Measurements from ENCODE around the gene TFAP2A. TPM values are rescaled to one million over a fixed set of nuclear protein-coding genes. Genes with fewer than 3 reads are reported as not detected.

The TFAP2A gene
- total and polyA plus RNA-seq, 12 donors = 0.18 to 0.84 (median 0.49) TPM; not detected in 2

DNA sequence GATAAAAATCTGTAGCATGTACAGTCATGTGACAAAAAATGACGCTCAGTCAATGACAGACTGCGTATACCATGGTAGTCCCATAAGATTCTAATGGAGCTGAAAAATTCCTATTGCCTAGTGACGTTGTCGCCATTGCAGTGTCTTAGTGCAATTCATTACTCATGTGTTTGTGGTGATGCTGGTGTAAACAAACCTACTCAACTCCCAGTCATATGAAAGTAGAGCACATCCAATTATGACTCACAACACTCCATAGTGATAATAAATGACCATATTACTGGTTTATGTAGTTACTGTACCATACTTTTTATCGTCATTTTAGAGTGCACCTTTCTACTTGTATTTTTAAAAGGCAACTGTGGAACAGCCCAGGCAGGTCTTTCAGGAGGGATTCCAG, 45.0 kb downstream of the TFAP2A start:
- Histone ChIP-seq H3K4me3 (no peak overlapping the region), H3K4me1 (replicated peaks in 1 of 2) (no peaks in the 10 kb centered on the region), H3K9me3 (replicated peaks in 1 of 3) (no peaks in the 10 kb centered on the region), H3K27me3 (no peaks in the 10 kb centered on the region), H3K36me3 (replicated peaks in 1 of 2) (no peaks in the 10 kb centered on the region), H3K27ac (no peak overlapping the region)
- no peak for TF ChIP-seq POLR2A (IDR thresholded peaks at IDR 0.05)
- TF ChIP-seq, protein P1, sequence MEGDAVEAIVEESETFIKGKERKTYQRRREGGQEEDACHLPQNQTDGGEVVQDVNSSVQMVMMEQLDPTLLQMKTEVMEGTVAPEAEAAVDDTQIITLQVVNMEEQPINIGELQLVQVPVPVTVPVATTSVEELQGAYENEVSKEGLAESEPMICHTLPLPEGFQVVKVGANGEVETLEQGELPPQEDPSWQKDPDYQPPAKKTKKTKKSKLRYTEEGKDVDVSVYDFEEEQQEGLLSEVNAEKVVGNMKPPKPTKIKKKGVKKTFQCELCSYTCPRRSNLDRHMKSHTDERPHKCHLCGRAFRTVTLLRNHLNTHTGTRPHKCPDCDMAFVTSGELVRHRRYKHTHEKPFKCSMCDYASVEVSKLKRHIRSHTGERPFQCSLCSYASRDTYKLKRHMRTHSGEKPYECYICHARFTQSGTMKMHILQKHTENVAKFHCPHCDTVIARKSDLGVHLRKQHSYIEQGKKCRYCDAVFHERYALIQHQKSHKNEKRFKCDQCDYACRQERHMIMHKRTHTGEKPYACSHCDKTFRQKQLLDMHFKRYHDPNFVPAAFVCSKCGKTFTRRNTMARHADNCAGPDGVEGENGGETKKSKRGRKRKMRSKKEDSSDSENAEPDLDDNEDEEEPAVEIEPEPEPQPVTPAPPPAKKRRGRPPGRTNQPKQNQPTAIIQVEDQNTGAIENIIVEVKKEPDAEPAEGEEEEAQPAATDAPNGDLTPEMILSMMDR (IDR thresholded peaks at IDR 0.05) = no peak
- no peak for DNase-seq
- intact Hi-C loops (cut with DNase I) = no loop called here
- 87 to 91% (median 89%) methylated on average over 5 of the region's 5 CpGs for WGBS, 4 donors

- intact Hi-C loops (cut with DNase I) = no loop called here
Measured at GRCh38 chr6:10368861-10369260, 46.0 kb downstream of the TFAP2A start.

DNA sequence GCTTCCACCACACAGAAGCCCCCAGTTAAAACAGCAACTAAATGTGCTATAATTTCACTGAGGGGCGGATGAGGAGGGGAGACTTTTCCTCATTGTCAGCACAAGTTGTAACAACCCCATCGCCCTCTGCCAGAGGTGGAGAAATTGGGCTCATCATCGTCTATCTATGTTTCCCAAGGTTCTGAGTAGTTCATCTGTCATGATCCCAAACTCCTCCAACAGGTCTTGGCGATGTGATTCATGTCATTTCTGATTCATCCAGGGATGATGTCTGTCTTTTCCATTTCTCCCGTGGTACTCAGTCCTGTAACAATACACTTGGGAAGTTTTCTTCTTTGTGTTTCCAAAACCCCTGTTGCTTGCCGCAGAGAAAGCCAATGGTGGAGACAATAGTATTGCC, 51.0 kb downstream of the TFAP2A start:
- Histone ChIP-seq H3K4me1 (replicated peaks in 1 of 2) (no peaks in the 10 kb centered on the region), H3K36me3 (replicated peaks in 1 of 2) (no peaks in the 10 kb centered on the region), H3K27me3 (no peaks in the 10 kb centered on the region), H3K9me3 (replicated peaks in 1 of 3) (no peaks in the 10 kb centered on the region), H3K4me3 (no peak overlapping the region), H3K27ac (no peak overlapping the region)
- 77 to 81% (median 78%) methylated on average over 6 of the region's 6 CpGs for WGBS, 4 donors
- no peak for DNase-seq
- TF ChIP-seq, protein P1 (IDR thresholded peaks at IDR 0.05) = no peak
- no peak for TF ChIP-seq POLR2A (IDR thresholded peaks at IDR 0.05)
- intact Hi-C loops (cut with DNase I) = no loop called here

More at GRCh38 chr6:10368861-10369260, 46.0 kb downstream of the TFAP2A start:
- Histone ChIP-seq H3K4me1 (replicated peaks in 1 of 2) (no peaks in the 10 kb centered on the region), H3K27ac (no peak overlapping the region), H3K36me3 (replicated peaks in 1 of 2) (no peaks in the 10 kb centered on the region), H3K27me3 (no peaks in the 10 kb centered on the region), H3K9me3 (replicated peaks in 1 of 3) (no peaks in the 10 kb centered on the region), H3K4me3 (no peak overlapping the region)
- DNase-seq = no peak
- TF ChIP-seq, protein P1 (IDR thresholded peaks at IDR 0.05) = no peak
- TF ChIP-seq POLR2A (IDR thresholded peaks at IDR 0.05) = no peak
- WGBS, 4 donors = 23 to 44% (median 32%) methylated on average over 3 of the region's 3 CpGs

DNA sequence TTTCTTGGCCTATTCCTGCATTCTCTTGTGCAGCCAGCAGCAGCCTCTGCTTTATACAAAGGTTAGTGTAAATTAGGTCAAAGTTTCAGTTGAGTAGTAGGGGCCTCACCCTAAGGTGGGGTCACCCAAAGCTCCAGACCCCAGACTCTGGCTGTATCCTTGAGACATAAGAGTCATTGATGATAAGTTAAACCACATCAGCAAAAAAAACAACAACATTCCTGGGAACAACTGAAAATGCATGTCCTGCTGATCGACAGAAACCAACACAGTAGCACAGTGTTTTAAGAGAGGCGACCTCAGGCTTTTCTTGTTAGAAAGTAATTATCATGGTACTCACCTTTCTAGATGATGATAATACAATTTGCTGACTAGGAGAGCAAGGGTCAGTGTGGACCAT, 52.6 kb downstream of the TFAP2A start:
- Histone ChIP-seq H3K36me3 (replicated peaks in 1 of 2) (no peaks in the 10 kb centered on the region), H3K9me3 (replicated peaks in 1 of 3) (no peaks in the 10 kb centered on the region), H3K27ac (no peak overlapping the region), H3K27me3 (no peaks in the 10 kb centered on the region), H3K4me3 (no peak overlapping the region), H3K4me1 (replicated peaks in 1 of 2) (no peaks in the 10 kb centered on the region)
- no peak for TF ChIP-seq POLR2A (IDR thresholded peaks at IDR 0.05)
- TF ChIP-seq, protein P1 (IDR thresholded peaks at IDR 0.05) = no peak
- no peak for DNase-seq
- WGBS, 4 donors = 49 to 72% (median 53%) methylated on average over 2 of the region's 2 CpGs
- intact Hi-C loops (cut with DNase I) = no loop called here

Data from adrenal gland (tissue), 12 donors.